SU-DHL-6 (cell line): ENCODE data around the gene ATP10D.

Experiments used
- H2AFZ ChIP-seq: fragments of 200-600 bp; sonication (generic); 2 replicates; pipeline ENCODE4 v1.6.1; 2014; ENCODE audit warnings: low read depth, mild to moderate bottlenecking, moderate library complexity, mixed read lengths, antibody characterized with exemption, low read length; ENCODE audit not compliant: severe bottlenecking
- H3F3A ChIP-seq: fragments of 200-600 bp; shearing (Covaris generic); 2 replicates; pipeline ENCODE4 v1.6.0; 2016; ENCODE audit warnings: antibody characterized with exemption, mild to moderate bottlenecking; ENCODE audit not compliant: insufficient read depth
- H3K27ac ChIP-seq: fragments of 200-600 bp; sonication (generic); 2 replicates; pipeline ENCODE4 v1.5.1; 2016; ENCODE audit warnings: low read depth, mild to moderate bottlenecking, low read length, moderate library complexity, mixed read lengths
- H3K27me3 ChIP-seq: fragments of 200-600 bp; sonication (generic), shearing (Covaris generic); 2 replicates; pipeline ENCODE4 v1.6.0; 2014; ENCODE audit warnings: mild to moderate bottlenecking, low read length
- H3K36me3 ChIP-seq: fragments of 200-600 bp; sonication (generic); 2 replicates; pipeline ENCODE4 v1.6.1; 2014; ENCODE audit warnings: mild to moderate bottlenecking, low read length, mixed read lengths
- H3K4me2 ChIP-seq: fragments of 300-600, 200-600 bp; shearing (Covaris generic), sonication (generic); 2 replicates; pipeline ENCODE4 v1.6.0; 2014; ENCODE audit warnings: low read length, low read depth, mild to moderate bottlenecking; ENCODE audit not compliant: poor library complexity, severe bottlenecking
- H3K4me3 ChIP-seq: fragments of 200-600 bp; sonication (generic); 2 replicates; pipeline ENCODE4 v1.5.1; 2014; ENCODE audit warnings: antibody characterized with exemption, low read length, mild to moderate bottlenecking, mixed read lengths; ENCODE audit not compliant: insufficient read depth, poor library complexity, severe bottlenecking
- H3K79me2 ChIP-seq: fragments of 200-600 bp; sonication (generic); 2 replicates; pipeline ENCODE4 v1.6.1; 2014; ENCODE audit warnings: mild to moderate bottlenecking, low read length, moderate library complexity; ENCODE audit not compliant: insufficient read depth
- H3K9ac ChIP-seq: fragments of 200-600 bp; sonication (generic); 2 replicates; pipeline ENCODE4 v1.7.0; 2014; ENCODE audit warnings: mild to moderate bottlenecking, low read length
- H3K9me2 ChIP-seq: fragments of 200-600 bp; sonication (generic); replicated peaks from 2 replicates; pipeline ENCODE4 v1.6.1; 2014; ENCODE audit warnings: low read length; ENCODE audit not compliant: insufficient read depth
- H3K9me3 ChIP-seq: fragments of 200-600 bp; sonication (generic); 2 replicates; pipeline ENCODE4 v1.6.1; 2014; ENCODE audit warnings: low read length, mixed read lengths; ENCODE audit not compliant: insufficient read depth
- H4K20me1 ChIP-seq: fragments of 200-600 bp; sonication (generic); 2 replicates; pipeline ENCODE4 v1.6.1; 2014; ENCODE audit warnings: low read depth, mild to moderate bottlenecking, antibody characterized with exemption, low read length, moderate library complexity, mixed read lengths
- EZH2phosphoT487 ChIP-seq: fragments of 200-600 bp; sonication (generic), shearing (Covaris generic); conservative IDR thresholded peaks from 2 replicates; pipeline ENCODE4 v1.6.1; 2018; ENCODE audit warnings: mild to moderate bottlenecking, antibody characterized with exemption, low read length, moderate library complexity, mixed read lengths
- TF ChIP-seq, protein P1 (sequence below): fragments of 200-600 bp; sonication (generic); IDR thresholded peaks from one replicate; pipeline ENCODE4 v1.5.1; 2017; ENCODE audit warnings: antibody characterized with exemption, mild to moderate bottlenecking, low read length, moderate library complexity; ENCODE audit not compliant: insufficient read depth, poor library complexity, severe bottlenecking

The ATP10D gene

DNA sequence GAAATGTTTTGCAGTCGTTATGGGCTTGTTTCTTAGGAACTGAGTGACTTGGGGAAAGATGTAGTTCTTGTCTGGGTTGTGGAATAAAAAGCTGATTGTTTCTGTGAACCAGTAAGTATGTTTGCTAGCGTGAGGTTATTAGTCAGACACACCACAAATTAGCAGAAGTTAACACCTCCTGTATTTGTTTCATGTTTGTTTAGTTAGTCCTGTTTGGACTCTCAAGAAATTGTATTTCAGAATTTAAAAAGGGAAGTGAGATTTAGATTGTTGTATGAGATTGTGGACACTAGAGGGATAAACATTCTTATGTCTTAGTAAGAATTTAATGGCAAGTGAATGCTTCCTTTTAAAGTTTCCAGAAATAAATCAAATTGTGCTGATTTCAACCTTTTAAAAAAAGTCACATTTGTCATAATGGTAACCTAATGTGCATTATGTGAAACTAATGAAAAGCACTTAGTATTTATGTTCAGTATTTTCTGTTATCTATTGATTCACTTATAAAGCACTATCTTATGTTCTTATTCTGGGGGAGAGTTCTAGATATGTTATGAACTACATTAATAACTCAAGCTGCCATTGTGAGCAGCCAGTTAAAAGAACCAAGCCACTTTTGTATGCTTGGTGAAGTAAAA is 25.6 kb downstream of the ATP10D start:
- Histone ChIP-seq H3K9ac (no peak overlapping the region), H3K79me2 (no peaks in the 10 kb centered on the region), H3K36me3 (no peaks in the 10 kb centered on the region; the same call in 1 of the 2 replicates), H3K27ac (no peak overlapping the region), H4K20me1 (no peaks in the 10 kb centered on the region), H3F3A (no peaks in the 10 kb centered on the region), H3K9me2 (no peaks in the 10 kb centered on the region), H3K4me3 (no peak overlapping the region), H3K27me3 (no peaks in the 10 kb centered on the region), H2AFZ (no peak overlapping the region), H3K9me3 (no peaks in the 10 kb centered on the region), H3K4me2 (no peak overlapping the region)
- TF ChIP-seq, protein P1, sequence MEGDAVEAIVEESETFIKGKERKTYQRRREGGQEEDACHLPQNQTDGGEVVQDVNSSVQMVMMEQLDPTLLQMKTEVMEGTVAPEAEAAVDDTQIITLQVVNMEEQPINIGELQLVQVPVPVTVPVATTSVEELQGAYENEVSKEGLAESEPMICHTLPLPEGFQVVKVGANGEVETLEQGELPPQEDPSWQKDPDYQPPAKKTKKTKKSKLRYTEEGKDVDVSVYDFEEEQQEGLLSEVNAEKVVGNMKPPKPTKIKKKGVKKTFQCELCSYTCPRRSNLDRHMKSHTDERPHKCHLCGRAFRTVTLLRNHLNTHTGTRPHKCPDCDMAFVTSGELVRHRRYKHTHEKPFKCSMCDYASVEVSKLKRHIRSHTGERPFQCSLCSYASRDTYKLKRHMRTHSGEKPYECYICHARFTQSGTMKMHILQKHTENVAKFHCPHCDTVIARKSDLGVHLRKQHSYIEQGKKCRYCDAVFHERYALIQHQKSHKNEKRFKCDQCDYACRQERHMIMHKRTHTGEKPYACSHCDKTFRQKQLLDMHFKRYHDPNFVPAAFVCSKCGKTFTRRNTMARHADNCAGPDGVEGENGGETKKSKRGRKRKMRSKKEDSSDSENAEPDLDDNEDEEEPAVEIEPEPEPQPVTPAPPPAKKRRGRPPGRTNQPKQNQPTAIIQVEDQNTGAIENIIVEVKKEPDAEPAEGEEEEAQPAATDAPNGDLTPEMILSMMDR = no peak
- no peak for TF ChIP-seq EZH2phosphoT487

DNA sequence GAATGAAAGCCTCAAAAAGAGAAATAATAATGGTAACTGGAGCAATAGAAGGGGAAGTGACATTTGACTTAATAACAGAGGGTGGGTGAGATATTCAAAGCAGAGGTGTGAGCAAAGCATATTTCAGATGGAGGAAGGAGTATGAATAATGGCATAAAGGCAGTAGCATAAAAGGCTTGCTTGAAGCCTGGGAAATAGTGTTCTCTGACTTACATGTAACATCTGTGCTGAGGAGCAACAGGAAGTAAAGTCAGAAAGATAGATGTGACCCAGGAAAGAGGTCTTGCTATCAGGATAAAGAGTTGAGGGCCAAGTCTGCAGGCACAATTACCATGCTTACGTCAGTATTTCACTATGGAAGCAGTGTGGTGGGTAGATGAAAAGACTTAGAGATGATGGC is 28.4 kb downstream of the ATP10D start:
- no peak overlapping the region for H3K4me3 ChIP-seq
- no peaks in the 10 kb centered on the region for H3K27me3 ChIP-seq
- H3K27ac ChIP-seq = no peak overlapping the region
- no peak overlapping the region for H2AFZ ChIP-seq
- H3F3A ChIP-seq = no peaks in the 10 kb centered on the region
- no peaks in the 10 kb centered on the region for H3K79me2 ChIP-seq
- H3K9ac ChIP-seq = no peak overlapping the region
- no peaks in the 10 kb centered on the region for H3K9me2 ChIP-seq
- no peaks in the 10 kb centered on the region; the same call in 1 of the 2 replicates for H3K36me3 ChIP-seq
- H3K4me2 ChIP-seq = no peak overlapping the region
- no peaks in the 10 kb centered on the region for H4K20me1 ChIP-seq
- TF ChIP-seq, protein P1 = no peak
- TF ChIP-seq EZH2phosphoT487 = no peak
- H3K9me3 ChIP-seq = no peaks in the 10 kb centered on the region

DNA sequence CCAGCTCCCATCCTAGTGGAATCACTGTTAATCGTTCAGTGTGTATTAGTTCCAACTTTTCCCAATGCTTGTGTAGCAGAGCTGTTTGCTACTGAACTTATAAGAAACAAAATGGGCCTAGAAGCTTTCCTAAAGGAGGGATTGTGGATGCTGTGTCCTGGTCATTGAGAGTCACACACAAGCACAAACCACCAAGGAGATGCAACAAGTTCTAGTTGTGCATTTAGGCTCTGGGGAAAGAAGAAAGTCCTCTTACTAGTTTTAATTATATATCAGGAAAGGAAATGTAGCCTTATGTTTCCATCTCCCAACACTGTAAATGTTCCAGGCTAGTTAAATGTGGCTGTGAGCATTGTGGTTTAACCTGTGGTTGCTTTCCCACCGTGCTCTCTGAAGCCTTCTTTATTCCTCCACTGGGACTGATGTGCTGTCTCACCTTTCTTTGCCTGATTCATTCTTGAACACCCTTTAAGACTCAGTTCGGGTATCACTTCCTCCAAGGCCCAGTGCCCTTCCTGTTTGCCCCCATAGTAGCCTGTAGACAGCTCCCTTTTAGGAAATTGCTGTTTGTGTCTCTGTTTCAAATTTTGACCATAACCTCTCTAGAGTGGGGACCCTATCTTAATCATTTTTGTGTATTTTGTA is 34.3 kb downstream of the ATP10D start:
- Histone ChIP-seq H4K20me1 (no peaks in the 10 kb centered on the region), H3K9me2 (no peaks in the 10 kb centered on the region), H3K27me3 (no peaks in the 10 kb centered on the region), H3K9me3 (no peaks in the 10 kb centered on the region), H3K4me3 (no peak overlapping the region), H3K36me3 (0 out of 2 replicates have a peak, but pooled peaks cover 2% of the 10 kb centered on the region), H3K79me2 (no peaks in the 10 kb centered on the region), H3K9ac (no peak overlapping the region), H2AFZ (peak overlapping the region; percentile 3), H3F3A (no peaks in the 10 kb centered on the region), H3K4me2 (peak overlapping the region; percentile 10), H3K27ac (no peak overlapping the region)
- TF ChIP-seq, protein P1 = no peak
- no peak for TF ChIP-seq EZH2phosphoT487
